GM19395 (cell line): Measurements from ENCODE around the gene SLCO4A1.

Experiments
- ATAC-seq: cut with Tn5 transposase; IDR thresholded peaks from one replicate; pipeline ENCODE4 v1.9.1; 2021; ENCODE audit warnings: mild to moderate bottlenecking, moderate library complexity; ENCODE audit not compliant: unreplicated experiment

SLCO4A1 gene

GRCh38 chr20:62606551-62607201, 35.6 kb upstream of the SLCO4A1 start:
- no peak for ATAC-seq

- no peak for ATAC-seq
Observed at GRCh38 chr20:62607366-62608217, 34.7 kb upstream of the SLCO4A1 start.

- ATAC-seq = no peak
Observed at GRCh38 chr20:62608218-62608565, 34.1 kb upstream of the SLCO4A1 start.

GRCh38 chr20:62609279-62609720, 33.0 kb upstream of the SLCO4A1 start:
- no peak for ATAC-seq

GRCh38 chr20:62609811-62610757, 32.2 kb upstream of the SLCO4A1 start:
- ATAC-seq = no peak

- no peak for ATAC-seq
Observed at GRCh38 chr20:62611012-62611411, 31.3 kb upstream of the SLCO4A1 start.

GRCh38 chr20:62611819-62612218, 30.5 kb upstream of the SLCO4A1 start:
- ATAC-seq = no peak

GRCh38 chr20:62614085-62614960, 28.0 kb upstream of the SLCO4A1 start:
- ATAC-seq = no peak

- no peak for ATAC-seq
Observed at GRCh38 chr20:62614961-62615680, 27.2 kb upstream of the SLCO4A1 start.

- ATAC-seq = no peak
Observed at GRCh38 chr20:62615750-62616251, 26.5 kb upstream of the SLCO4A1 start.

GRCh38 chr20:62616728-62617621, 25.3 kb upstream of the SLCO4A1 start:
- no peak for ATAC-seq

GRCh38 chr20:62617711-62618483, 24.4 kb upstream of the SLCO4A1 start:
- peak; percentile 42 for ATAC-seq

GRCh38 chr20:62618611-62619529, 23.4 kb upstream of the SLCO4A1 start:
- ATAC-seq = peak; percentile 57

- ATAC-seq = no peak
Observed at GRCh38 chr20:62620625-62621024, 21.7 kb upstream of the SLCO4A1 start.

- no peak for ATAC-seq
Observed at GRCh38 chr20:62621251-62622110, 20.8 kb upstream of the SLCO4A1 start.
